ENCODE data around the gene ARL8A.

DNA sequence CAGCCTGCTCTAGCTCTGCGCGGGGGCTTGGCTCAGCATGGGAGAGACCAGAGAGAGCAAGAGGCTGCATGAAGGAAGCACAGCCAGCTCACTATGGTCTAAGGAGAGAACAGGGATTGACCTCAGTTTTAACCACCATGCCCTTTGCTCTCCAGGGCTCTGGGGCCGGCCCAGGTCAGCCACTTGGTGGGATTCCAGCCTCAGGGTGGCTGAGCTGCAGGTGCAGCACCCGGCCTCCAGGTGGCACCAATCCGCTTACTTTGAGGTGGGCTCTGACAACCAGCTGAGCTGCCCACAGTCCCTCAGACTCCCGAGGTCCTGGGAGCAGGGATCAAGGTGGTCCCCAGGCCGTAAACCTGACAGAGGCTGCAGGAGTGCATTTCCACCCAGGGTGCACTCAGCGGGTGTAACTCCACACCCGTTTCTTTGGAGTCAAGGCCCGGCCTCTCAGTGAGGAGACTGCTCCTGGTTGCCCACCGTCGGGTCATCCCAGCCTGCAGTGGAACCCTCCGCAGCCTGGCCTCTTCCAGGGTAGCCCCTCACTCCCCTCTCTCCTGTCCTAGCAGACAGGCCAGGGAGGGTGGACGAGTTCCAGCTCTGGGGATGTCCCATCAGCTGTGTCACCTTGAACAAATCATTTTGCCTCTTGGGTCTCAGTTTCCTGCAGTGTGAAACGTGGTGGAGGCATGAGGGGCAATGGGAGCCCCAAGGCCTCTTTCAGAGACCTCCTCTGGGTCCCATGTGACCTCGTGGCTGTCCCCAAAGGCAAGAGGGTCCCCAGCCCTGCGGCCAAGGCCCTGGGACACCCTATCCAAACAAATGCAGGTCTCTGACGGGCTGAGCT, 48.5 kb upstream of the ARL8A start:
- TF ChIP-seq, protein P1, sequence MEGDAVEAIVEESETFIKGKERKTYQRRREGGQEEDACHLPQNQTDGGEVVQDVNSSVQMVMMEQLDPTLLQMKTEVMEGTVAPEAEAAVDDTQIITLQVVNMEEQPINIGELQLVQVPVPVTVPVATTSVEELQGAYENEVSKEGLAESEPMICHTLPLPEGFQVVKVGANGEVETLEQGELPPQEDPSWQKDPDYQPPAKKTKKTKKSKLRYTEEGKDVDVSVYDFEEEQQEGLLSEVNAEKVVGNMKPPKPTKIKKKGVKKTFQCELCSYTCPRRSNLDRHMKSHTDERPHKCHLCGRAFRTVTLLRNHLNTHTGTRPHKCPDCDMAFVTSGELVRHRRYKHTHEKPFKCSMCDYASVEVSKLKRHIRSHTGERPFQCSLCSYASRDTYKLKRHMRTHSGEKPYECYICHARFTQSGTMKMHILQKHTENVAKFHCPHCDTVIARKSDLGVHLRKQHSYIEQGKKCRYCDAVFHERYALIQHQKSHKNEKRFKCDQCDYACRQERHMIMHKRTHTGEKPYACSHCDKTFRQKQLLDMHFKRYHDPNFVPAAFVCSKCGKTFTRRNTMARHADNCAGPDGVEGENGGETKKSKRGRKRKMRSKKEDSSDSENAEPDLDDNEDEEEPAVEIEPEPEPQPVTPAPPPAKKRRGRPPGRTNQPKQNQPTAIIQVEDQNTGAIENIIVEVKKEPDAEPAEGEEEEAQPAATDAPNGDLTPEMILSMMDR (conservative IDR thresholded peaks at IDR 0.05; ENCODE audit: low read length), result peak; percentile 89
- no peak for TF ChIP-seq EZH2phosphoT487 (IDR thresholded peaks at IDR 0.05; ENCODE audit: borderline replicate concordance, low read depth, low read length)
